ENCODE results near the gene HPN. TPM values are rescaled to one million over a fixed set of nuclear protein-coding genes. Genes with fewer than 3 reads are reported as not detected.

HPN gene
- total and polyA plus RNA-seq, 2 of the 13 experiments (the other 11 are each of a cell fraction or from before 2014, with no cell fraction given), result 46.7 to 261 TPM

- TF ChIP-seq ZNF503 (CRISPR knock-in tag; IDR thresholded peaks at IDR 0.05) (no peak), DPF2 (CRISPR knock-in tag; IDR thresholded peaks at IDR 0.05; ENCODE audit: borderline replicate concordance, low read depth) (0 out of 2 replicates have a peak, but pooled peaks have one; percentile 11)
These were observed 47.3 kb upstream of the HPN start (continued) for GRCh38 chr19:34994286-34994642.

GRCh38 chr19:34994643-34995541, 46.6 kb upstream of the HPN start:
- H3K4me2 ChIP-seq (ENCODE audit: low read depth, low read length), result peak overlapping the region; percentile 98
- 0% methylated on average over 10 of the region's 17 CpGs for WGBS (ENCODE audit: low lambda C conversion rate)
- CTCF ChIA-PET (ENCODE audit: low intra/inter-chr PET ratio, low total read pairs), result no interaction called here
- peak; percentile 53; the same call in 1 of the 2 replicates for TF ChIP-seq EEA1 (CRISPR knock-in tag; IDR thresholded peaks at IDR 0.05; ENCODE audit: borderline replicate concordance)
- no peak for TF ChIP-seq LBX2 (CRISPR knock-in tag; IDR thresholded peaks at IDR 0.05; ENCODE audit: borderline replicate concordance)
- no peak; the same call in 1 of the 2 replicates for TF ChIP-seq ZNF891 (CRISPR knock-in tag; IDR thresholded peaks at IDR 0.05)
- TF ChIP-seq AKNA (CRISPR knock-in tag; IDR thresholded peaks at IDR 0.05; ENCODE audit: borderline replicate concordance), result no peak
- TF ChIP-seq FOXK2 (IDR thresholded peaks at IDR 0.05), result no peak
- TF ChIP-seq ZBTB39 (CRISPR knock-in tag; IDR thresholded peaks at IDR 0.05), result no peak
- TF ChIP-seq ZNF329 (CRISPR knock-in tag; IDR thresholded peaks at IDR 0.05; ENCODE audit: low read depth), result no peak
- TF ChIP-seq ZNF558 (CRISPR knock-in tag; IDR thresholded peaks at IDR 0.05; ENCODE audit: borderline replicate concordance), result no peak
- no peak for TF ChIP-seq ARHGAP35 (CRISPR knock-in tag; IDR thresholded peaks at IDR 0.05; ENCODE audit: borderline replicate concordance)

More at GRCh38 chr19:34994643-34995541, 46.6 kb upstream of the HPN start:
- peak; percentile 87 for FAIRE-seq
- intact Hi-C loops (cut with micrococcal nuclease; ENCODE audit: unreplicated experiment) (loop anchor here (1.0 to 5.0 kb wide), 3 partner anchors 11 to 47 kb away; partner anchors contain the start of gene HPN), in situ Hi-C loops (cut with HindIII; ENCODE audit: extremely low pct_ligation_motif_present, low pct_unique_long_range_greater_than_20kb) (no loop called here)
- Histone ChIP-seq H3K9ac (ENCODE audit: insufficient read depth, low read depth, low read length) (peak overlapping the region; percentile 64), H3K79me2 (ENCODE audit: insufficient read depth, low read length) (peaks cover 2% of the 10 kb centered on the region), H3K4me1 (ENCODE audit: insufficient read depth, low read length) (peaks cover 74% of the 10 kb centered on the region), H3K9me3 (ENCODE audit: low read length) (no peaks in the 10 kb centered on the region), H2AFZ (ENCODE audit: low read length) (no peak overlapping the region), H3K4me3 (replicated peaks in 1 of 3; ENCODE audit: insufficient read depth in 1 of 3, low read depth in 2 of 3, low read length in 3 of 3) (peak overlapping the region; percentile 41 to 68 (median 46)), H4K20me1 (ENCODE audit: insufficient read depth, low read length) (no peaks in the 10 kb centered on the region), H3K27ac (ENCODE audit: extremely low read length, insufficient read depth, low read length) (peak overlapping the region; percentile 59), H3K27me3 (ENCODE audit: control insufficient read depth in 1 of 2, insufficient read depth in 2 of 2, low read length in 2 of 2) (peaks cover 0 to 17% of the 10 kb centered on the region in 2 experiments; a peak in 3 of 5 replicates), H3K36me3 (replicated peaks in 1 of 2; ENCODE audit: control insufficient read depth in 1 of 2, insufficient read depth in 2 of 2, low read length in 2 of 2) (no peaks in the 10 kb centered on the region)
- no TSS peak for BruUV-seq (replicated peaks)
- DNase-seq (ENCODE audit: low spot score), result peak; percentile 88
- POLR2A ChIA-PET, result interaction anchor here (0.7 to 4.4 kb wide), 13 partner anchors 9 to 142 kb away, joined by 3 to 75 read pairs (median 4); partner anchors contain the start of genes HPN and ZNF30
- ATAC-seq, result peak; percentile 79
